LNCAP (cell line): Measurements from ENCODE around the gene HPS5.

ENCODE experiments used
- CTCF ChIP-seq: fragments of 450-650 bp; IDR thresholded peaks from 2 replicates; pipeline ENCODE4 v1.5.1; 2017; ENCODE audit warnings: mild to moderate bottlenecking

Gene HPS5

GRCh38 chr11:18233912-18234311 lies 88.0 kb downstream of the HPS5 start:
- no peak for TF ChIP-seq CTCF

GRCh38 chr11:18230859-18231258 lies 91.1 kb downstream of the HPS5 start:
- TF ChIP-seq CTCF: no peak

GRCh38 chr11:18229501-18229900 lies 92.4 kb downstream of the HPS5 start:
- no peak for TF ChIP-seq CTCF
